HepG2 (cell line): ENCODE results near the gene ARVCF. TPM values are rescaled to one million over a fixed set of nuclear protein-coding genes. Genes with fewer than 3 reads are reported as not detected.

Experiments used
- GPN1 ChIP-seq: sonication (generic); formaldehyde crosslinking; IDR thresholded peaks from 2 replicates; pipeline ENCODE4 v1.5.1; 2020; ENCODE audit warnings: missing genetic modification reagents, borderline replicate concordance
- KDM5A ChIP-seq: fragments of 200-600 bp; sonication (generic); IDR thresholded peaks from 2 replicates; pipeline ENCODE4 v1.7.0; 2018; ENCODE audit warnings: antibody characterized with exemption, mild to moderate bottlenecking, low read length, borderline replicate concordance
- PCBP1 ChIP-seq: fragments of 200-400 bp; formaldehyde crosslinking; IDR thresholded peaks from 2 replicates; pipeline ENCODE4 v1.6.1; 2017; ENCODE audit warnings: mild to moderate bottlenecking, low read depth, low read length, borderline replicate concordance
- PHF5A ChIP-seq: IDR thresholded peaks from one replicate; pipeline ENCODE4 v1.6.1; 2018; ENCODE audit warnings: low read depth, missing genetic modification reagents; ENCODE audit not compliant: unreplicated experiment
- SOX6 ChIP-seq, 2 experiments: fragments of 450-650 bp in 1 of 2; sonication (generic) in 1 of 2; formaldehyde crosslinking in 1 of 2; IDR thresholded peaks; 2 replicates each; pipeline versions ENCODE4 v1.4.0 to v1.6.1; 2017 to 2020; ENCODE audit warnings: antibody characterized with exemption in 1 of 2, mild to moderate bottlenecking in 1 of 2, missing genetic modification reagents in 1 of 2
- TCF7L2 ChIP-seq: IDR thresholded peaks from 2 replicates; pipeline ENCODE4 v1.6.1; 2011; ENCODE audit warnings: mild to moderate bottlenecking, low read depth, low read length, moderate library complexity
- ZFYVE20 ChIP-seq: sonication (generic); formaldehyde crosslinking; IDR thresholded peaks from 2 replicates; pipeline ENCODE4 v1.8.0; 2023; ENCODE audit warnings: low read depth, mild to moderate bottlenecking, moderate library complexity, missing genetic modification reagents, borderline replicate concordance
- ZGPAT ChIP-seq: IDR thresholded peaks from 2 replicates; pipeline ENCODE4 v1.6.1; 2016; ENCODE audit warnings: mild to moderate bottlenecking
- ZKSCAN1 ChIP-seq: fragments of 150-350 bp; IDR thresholded peaks from 2 replicates; pipeline ENCODE4 v1.6.1; 2014; ENCODE audit warnings: low read length
- ZNF224 ChIP-seq: sonication (generic); formaldehyde crosslinking; IDR thresholded peaks from 2 replicates; pipeline ENCODE4 v1.5.0; 2020; ENCODE audit warnings: mild to moderate bottlenecking, missing genetic modification reagents
- ZNF235 ChIP-seq: sonication (generic); formaldehyde crosslinking; IDR thresholded peaks from 2 replicates; pipeline ENCODE4 v1.8.1; 2023; ENCODE audit warnings: mild to moderate bottlenecking, missing genetic modification reagents, borderline replicate concordance
- ZNF251 ChIP-seq: sonication (generic); formaldehyde crosslinking; IDR thresholded peaks from 2 replicates; pipeline ENCODE4 v1.9.0; 2021; ENCODE audit warnings: mild to moderate bottlenecking, missing genetic modification reagents
- ZNF496 ChIP-seq: sonication (generic); formaldehyde crosslinking; IDR thresholded peaks from 2 replicates; pipeline ENCODE4 v1.8.1; 2023; ENCODE audit warnings: mild to moderate bottlenecking, moderate library complexity, missing genetic modification reagents; ENCODE audit not compliant: insufficient replicate concordance
- ZNF883 ChIP-seq: sonication (generic); formaldehyde crosslinking; IDR thresholded peaks from 2 replicates; pipeline ENCODE4 v1.5.1; 2020; ENCODE audit warnings: mild to moderate bottlenecking, missing genetic modification reagents; ENCODE audit errors: not compliant biosample characterization
- ZNF891 ChIP-seq: sonication (generic); formaldehyde crosslinking; IDR thresholded peaks from 2 replicates; pipeline ENCODE4 v1.5.0; 2020; ENCODE audit warnings: mild to moderate bottlenecking, missing genetic modification reagents
- ZSCAN31 ChIP-seq: sonication (generic); formaldehyde crosslinking; IDR thresholded peaks from 2 replicates; pipeline ENCODE4 v1.5.0; 2020; ENCODE audit warnings: low read depth, mild to moderate bottlenecking, missing genetic modification reagents
- ZSCAN5A ChIP-seq: sonication (generic); formaldehyde crosslinking; IDR thresholded peaks from 2 replicates; pipeline ENCODE4 v1.8.0; 2022; ENCODE audit warnings: mild to moderate bottlenecking, missing genetic modification reagents, borderline replicate concordance
- polyA plus RNA-seq, 8 experiments: library from polyadenylated mRNA; depleted of rRNA in 3 of 8; stranded (reverse) in 7 of 8; unstranded in 1 of 8; fragments of >200 nt; fragmentation: Illumina TruSeq in 4 of 8; extraction: Trizol in 4 of 8; gene quantifications; 2 replicates each; pipeline versions ENCODE4 v1.2.1 to v1.2.3, GENCODE V29; 2011 to 2016; ENCODE audit warnings: low read depth in 4 of 8, missing spikeins in 1 of 8, mixed read lengths in 1 of 8; ENCODE audit not compliant: insufficient read depth in 1 of 8
- total RNA-seq, 5 experiments: library from RNA; depleted of rRNA; stranded (reverse); fragments of >200 nt; fragmentation: Illumina TruSeq; extraction: Trizol; gene quantifications; 2 replicates each; pipeline ENCODE4 v1.2.3, GENCODE V29; 2016; ENCODE audit warnings: low read depth in 1 of 5
- TF ChIP-seq, protein P1 (sequence below): sonication (generic); formaldehyde crosslinking; IDR thresholded peaks from 2 replicates; pipeline ENCODE4; 2020; ENCODE audit warnings: missing genetic modification reagents, mild to moderate bottlenecking, borderline replicate concordance
- TF ChIP-seq, protein P2 (sequence below): sonication (generic); formaldehyde crosslinking; IDR thresholded peaks from 2 replicates; pipeline ENCODE4 v1.4.0; 2020; ENCODE audit warnings: mild to moderate bottlenecking, missing genetic modification reagents
- TF ChIP-seq, protein P3 (sequence below): sonication (generic); formaldehyde crosslinking; IDR thresholded peaks from 2 replicates; pipeline ENCODE4 v1.5.0; 2020; ENCODE audit warnings: mild to moderate bottlenecking, low read depth, missing genetic modification reagents, borderline replicate concordance

Gene ARVCF
- total and polyA plus RNA-seq, 2 of the 13 experiments (the other 11 are each of a cell fraction or from before 2014, with no cell fraction given) = 16.4 to 17.7 TPM

GRCh38 chr22:19970479-19971275 is 45.9 kb downstream of the ARVCF start (continued):
- TF ChIP-seq ZSCAN5A (CRISPR knock-in tag) (no peak), GPN1 (no peak), KDM5A (no peak), PHF5A (CRISPR knock-in tag) (peak; percentile 84), ZGPAT (CRISPR knock-in tag) (peak; percentile 91), ZFYVE20 (0 out of 2 replicates have a peak, but pooled peaks have one; percentile 20), PCBP1 (peak; percentile 99), ZNF883 (CRISPR knock-in tag) (no peak), SOX6 (IDR thresholded peaks at IDR 0.05) (no peak), SOX6 (CRISPR knock-in tag; IDR thresholded peaks at IDR 0.05) (peak; percentile 55; the same call in 1 of the 2 replicates), ZNF496 (CRISPR knock-in tag) (no peak), ZKSCAN1 (no peak), ZNF224 (CRISPR knock-in tag) (no peak), ZNF891 (CRISPR knock-in tag) (no peak; the same call in 1 of the 2 replicates), ZNF235 (CRISPR knock-in tag) (no peak; the same call in 1 of the 2 replicates), ZSCAN31 (peak; percentile 85; the same call in 1 of the 2 replicates), TCF7L2 (no peak), ZNF251 (CRISPR knock-in tag) (no peak)
- TF ChIP-seq, protein P1, sequence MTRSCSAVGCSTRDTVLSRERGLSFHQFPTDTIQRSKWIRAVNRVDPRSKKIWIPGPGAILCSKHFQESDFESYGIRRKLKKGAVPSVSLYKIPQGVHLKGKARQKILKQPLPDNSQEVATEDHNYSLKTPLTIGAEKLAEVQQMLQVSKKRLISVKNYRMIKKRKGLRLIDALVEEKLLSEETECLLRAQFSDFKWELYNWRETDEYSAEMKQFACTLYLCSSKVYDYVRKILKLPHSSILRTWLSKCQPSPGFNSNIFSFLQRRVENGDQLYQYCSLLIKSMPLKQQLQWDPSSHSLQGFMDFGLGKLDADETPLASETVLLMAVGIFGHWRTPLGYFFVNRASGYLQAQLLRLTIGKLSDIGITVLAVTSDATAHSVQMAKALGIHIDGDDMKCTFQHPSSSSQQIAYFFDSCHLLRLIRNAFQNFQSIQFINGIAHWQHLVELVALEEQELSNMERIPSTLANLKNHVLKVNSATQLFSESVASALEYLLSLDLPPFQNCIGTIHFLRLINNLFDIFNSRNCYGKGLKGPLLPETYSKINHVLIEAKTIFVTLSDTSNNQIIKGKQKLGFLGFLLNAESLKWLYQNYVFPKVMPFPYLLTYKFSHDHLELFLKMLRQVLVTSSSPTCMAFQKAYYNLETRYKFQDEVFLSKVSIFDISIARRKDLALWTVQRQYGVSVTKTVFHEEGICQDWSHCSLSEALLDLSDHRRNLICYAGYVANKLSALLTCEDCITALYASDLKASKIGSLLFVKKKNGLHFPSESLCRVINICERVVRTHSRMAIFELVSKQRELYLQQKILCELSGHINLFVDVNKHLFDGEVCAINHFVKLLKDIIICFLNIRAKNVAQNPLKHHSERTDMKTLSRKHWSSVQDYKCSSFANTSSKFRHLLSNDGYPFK = peak; percentile 37; the same call in 1 of the 2 replicates
- TF ChIP-seq, protein P2, sequence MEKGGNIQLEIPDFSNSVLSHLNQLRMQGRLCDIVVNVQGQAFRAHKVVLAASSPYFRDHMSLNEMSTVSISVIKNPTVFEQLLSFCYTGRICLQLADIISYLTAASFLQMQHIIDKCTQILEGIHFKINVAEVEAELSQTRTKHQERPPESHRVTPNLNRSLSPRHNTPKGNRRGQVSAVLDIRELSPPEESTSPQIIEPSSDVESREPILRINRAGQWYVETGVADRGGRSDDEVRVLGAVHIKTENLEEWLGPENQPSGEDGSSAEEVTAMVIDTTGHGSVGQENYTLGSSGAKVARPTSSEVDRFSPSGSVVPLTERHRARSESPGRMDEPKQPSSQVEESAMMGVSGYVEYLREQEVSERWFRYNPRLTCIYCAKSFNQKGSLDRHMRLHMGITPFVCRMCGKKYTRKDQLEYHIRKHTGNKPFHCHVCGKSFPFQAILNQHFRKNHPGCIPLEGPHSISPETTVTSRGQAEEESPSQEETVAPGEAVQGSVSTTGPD (CRISPR knock-in tag) = no peak
- TF ChIP-seq, protein P3, sequence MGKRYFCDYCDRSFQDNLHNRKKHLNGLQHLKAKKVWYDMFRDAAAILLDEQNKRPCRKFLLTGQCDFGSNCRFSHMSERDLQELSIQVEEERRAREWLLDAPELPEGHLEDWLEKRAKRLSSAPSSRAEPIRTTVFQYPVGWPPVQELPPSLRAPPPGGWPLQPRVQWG = no peak
